ENCODE data around the gene ANXA2R. TPM values are rescaled to one million over a fixed set of nuclear protein-coding genes. Genes with fewer than 3 reads are reported as not detected.
"Not testable (repeated sequence)": the region's sequence is repeated elsewhere in the genome, so short reads cannot be mapped to it uniquely, and the experiment has no call there.

Gene ANXA2R
- 1 to 10 TPM; 2.3 to 2.9 TPM for total RNA-seq
- 1 to 10 TPM; 1.5 to 2.3 (median 1.8) TPM for polyA plus RNA-seq (ENCODE audit: insufficient read length in 6 of 6)
- long read RNA-seq, donor 1, transcript ANXA2R-202 (1 exons, 1,265 nt), result major isoform, 7 of 7 reads
- long read RNA-seq, donor 1, partial matches to known transcripts, result 0 of 7 reads
- long read RNA-seq, donor 1, other reads (novel, unspliced or antisense), result 0 of 7 reads
- long read RNA-seq, donor 2, partial matches to known transcripts, result 0 of 3 reads
- long read RNA-seq, donor 2, other reads (novel, unspliced or antisense), result 0 of 3 reads
- long read RNA-seq, donor 3, partial matches to known transcripts, result 0 of 4 reads
- long read RNA-seq, donor 3, other reads (novel, unspliced or antisense), result 0 of 4 reads
- long read RNA-seq, donor 4, transcript ANXA2R-202 (1 exons, 1,265 nt), result major isoform, 13 of 13 reads
- long read RNA-seq, donor 4, partial matches to known transcripts, result 0 of 13 reads
- long read RNA-seq, donor 4, other reads (novel, unspliced or antisense), result 0 of 13 reads
- long read RNA-seq, donor 5, partial matches to known transcripts, result 0 of 3 reads
- long read RNA-seq, donor 5, other reads (novel, unspliced or antisense), result 0 of 3 reads
- long read RNA-seq, donor 6, partial matches to known transcripts, result 0 of 4 reads
- long read RNA-seq, donor 6, other reads (novel, unspliced or antisense), result 0 of 4 reads
- long read RNA-seq, donor 7, partial matches to known transcripts, result 0 of 2 reads
- long read RNA-seq, donor 7, other reads (novel, unspliced or antisense), result 0 of 2 reads
- long read RNA-seq, donor 8, partial matches to known transcripts, result 0 of 2 reads
- long read RNA-seq, donor 8, other reads (novel, unspliced or antisense), result 0 of 2 reads
- long read RNA-seq, donor 9, result 0 reads
- long read RNA-seq, donor 10, transcript ANXA2R-202 (1 exons, 1,265 nt), result major isoform, 8 of 8 reads
- long read RNA-seq, donor 10, partial matches to known transcripts, result 0 of 8 reads
- long read RNA-seq, donor 10, other reads (novel, unspliced or antisense), result 0 of 8 reads
- long read RNA-seq, donor 11, partial matches to known transcripts, result 0 of 1 reads
- long read RNA-seq, donor 11, other reads (novel, unspliced or antisense), result 0 of 1 reads
- long read RNA-seq, donor 12, partial matches to known transcripts, result 0 of 1 reads
- long read RNA-seq, donor 12, other reads (novel, unspliced or antisense), result 0 of 1 reads

GRCh38 chr5:43040287-43041098, at the start of gene ANXA2R:
ANXA2R (minus strand) TSS chr5:43040319; CDS start chr5:43040046, 273 bp downstream.
- H3K4me3 ChIP-seq, result peak within 1 kb of the TSS; percentile 45 to 56
- no peaks in the 10 kb centered on the region for H3K9me3 ChIP-seq
- DNase-seq (peak; percentile 80 to 90 (median 89)), ATAC-seq (peak; percentile 78)
- peak within 1 kb of the TSS; percentile 97 to 100 for H3K27ac ChIP-seq
- no peaks in the 10 kb centered on the region for H3K36me3 ChIP-seq
- peaks cover 0 to 40% of the 10 kb centered on the region in 2 donors for H3K27me3 ChIP-seq
- peaks cover 0 to 39% of the 10 kb centered on the region in 2 donors for H3K4me1 ChIP-seq
- intact Hi-C loops (cut with DNase I), result loop anchor here in 1 of 2 donors (10.0 kb wide), 1 partner anchor 86 kb away; no protein-coding TSS in a partner anchor
- TF ChIP-seq CTCF (IDR thresholded peaks at IDR 0.05), result peak; percentile 81 to 87

GRCh38 chr5:43086118-43086908, 46.2 kb upstream of the ANXA2R start:
- H3K4me1 ChIP-seq; DNase-seq; H3K36me3 ChIP-seq; intact Hi-C loops (cut with DNase I); H3K27ac ChIP-seq; H3K9me3 ChIP-seq; H3K4me3 ChIP-seq; ATAC-seq; H3K27me3 ChIP-seq: not testable (repeated sequence)

GRCh38 chr5:43085453-43085852, 45.3 kb upstream of the ANXA2R start:
- H3K4me1 ChIP-seq, result no peaks in the 10 kb centered on the region

GRCh38 chr5:43084468-43084867, 44.3 kb upstream of the ANXA2R start:
- H3K27me3 ChIP-seq; intact Hi-C loops (cut with DNase I); H3K9me3 ChIP-seq; ATAC-seq; H3K27ac ChIP-seq; H3K4me3 ChIP-seq; DNase-seq; H3K4me1 ChIP-seq: not testable (repeated sequence)
- peaks cover 0 to 21% of the 10 kb centered on the region in 2 donors for H3K36me3 ChIP-seq

More at GRCh38 chr5:43085453-43085852, 45.3 kb upstream of the ANXA2R start:
- peaks cover 0 to 5% of the 10 kb centered on the region in 2 donors for H3K9me3 ChIP-seq
- no peak for ATAC-seq
- H3K4me3 ChIP-seq, result no peak overlapping the region
- H3K27me3 ChIP-seq, result no peaks in the 10 kb centered on the region
- no peak for TF ChIP-seq CTCF (IDR thresholded peaks at IDR 0.05)
- H3K27ac ChIP-seq, result no peak overlapping the region
- peaks cover 0 to 12% of the 10 kb centered on the region in 2 donors for H3K36me3 ChIP-seq
- no peak for DNase-seq
- intact Hi-C loops (cut with DNase I), result no loop called here

GRCh38 chr5:43081345-43081744, 41.2 kb upstream of the ANXA2R start:
- intact Hi-C loops (cut with DNase I); H3K27ac ChIP-seq; H3K9me3 ChIP-seq; DNase-seq; H3K4me3 ChIP-seq; H3K27me3 ChIP-seq; ATAC-seq; H3K4me1 ChIP-seq: not testable (repeated sequence)
- H3K36me3 ChIP-seq, result peaks cover 0 to 30% of the 10 kb centered on the region in 2 donors
